Panc1 (cell line): ENCODE measurements around the gene PRKD2. TPM values are rescaled to one million over a fixed set of nuclear protein-coding genes. Genes with fewer than 3 reads are reported as not detected.
A peak's percentile ranks its signal among the peaks of the same experiment; 100 is the strongest.

Experiments
- ATAC-seq: fragments of 200-7000 bp; cut with Tn5 transposase; 2 replicates; pipeline ENCODE4 v1.9.1; 2020; ENCODE audit warnings: mild to moderate bottlenecking, moderate library complexity
- BruUV-seq: library from RNA; stranded (reverse); fragments of 400-500 nt; replicated peaks from 2 replicates; lab custom pipeline; 2021; lab: Mats Ljungman, UMichigan
- CTCF ChIA-PET: fragments of 300-600 bp; sonication (Branson Sonifier 250); formaldehyde crosslinking; loops from one replicate; lab custom pipeline; 2022; ENCODE audit warnings: antibody characterized with exemption; lab: Charles Lee
- POLR2A ChIA-PET: fragments of 300-600 bp; sonication (Branson Sonifier 250); formaldehyde crosslinking; loops from one replicate; lab custom pipeline; 2022; ENCODE audit warnings: antibody characterized with exemption; lab: Charles Lee
- DNase-seq: peaks from one replicate; pipeline ENCODE4 v3.0.0-alpha.2; 2010; ENCODE audit warnings: low read depth, low spot score
- H3K27ac ChIP-seq: 2 replicates; pipeline ENCODE4 v1.5.1; 2011; ENCODE audit warnings: mild to moderate bottlenecking, low read length, inconsistent platforms
- H3K27me3 ChIP-seq: fragments of 200-500 bp; sonication (Bioruptor generic); 2 replicates; pipeline ENCODE4 v1.6.0; 2014; ENCODE audit warnings: low read length, inconsistent platforms; ENCODE audit not compliant: control insufficient read depth, insufficient read depth
- H3K36me3 ChIP-seq: fragments of 200-500 bp; sonication (Bioruptor generic); 2 replicates; pipeline ENCODE4 v1.5.1; 2014; ENCODE audit warnings: inconsistent platforms, mild to moderate bottlenecking, low read length, moderate library complexity; ENCODE audit not compliant: control insufficient read depth, insufficient read depth
- H3K4me1 ChIP-seq: 2 replicates; pipeline ENCODE4 v1.5.1; 2011; ENCODE audit warnings: inconsistent platforms, mild to moderate bottlenecking, low read length, moderate library complexity; ENCODE audit not compliant: control insufficient read depth, insufficient read depth
- H3K4me3 ChIP-seq, 2 experiments: 2 replicates each; pipeline ENCODE4 v1.5.1; 2011 to 2012; ENCODE audit warnings: low read depth in 2 of 2, low read length in 2 of 2, mild to moderate bottlenecking in 2 of 2, inconsistent platforms in 1 of 2, moderate library complexity in 1 of 2
- H3K9me3 ChIP-seq: fragments of 200-500 bp; sonication (Bioruptor generic); 2 replicates; pipeline ENCODE4 v1.5.1; 2014; ENCODE audit warnings: low read depth, mild to moderate bottlenecking, inconsistent platforms, low read length, moderate library complexity; ENCODE audit not compliant: control insufficient read depth, insufficient read depth
- CTCF ChIP-seq: fragments of 450-650 bp; IDR thresholded peaks from 2 replicates; pipeline ENCODE4 v1.5.1; 2017; ENCODE audit warnings: mild to moderate bottlenecking
- POLR2AphosphoS5 ChIP-seq: IDR thresholded peaks from 2 replicates; pipeline ENCODE4 v1.6.1; 2012; ENCODE audit warnings: mild to moderate bottlenecking, low read depth, low read length, moderate library complexity
- REST ChIP-seq, 2 experiments: IDR thresholded peaks; 2 replicates each; pipeline ENCODE4 v1.6.1; 2011 to 2012; ENCODE audit warnings: low read depth in 2 of 2, control low read depth in 1 of 2, low read length in 1 of 2, mild to moderate bottlenecking in 1 of 2, moderate library complexity in 1 of 2; ENCODE audit not compliant: insufficient read depth in 1 of 2
- SIN3A ChIP-seq: IDR thresholded peaks from 2 replicates; pipeline ENCODE4 v1.6.1; 2012; ENCODE audit warnings: low read depth, mild to moderate bottlenecking, low read length, moderate library complexity, borderline replicate concordance; ENCODE audit not compliant: insufficient read depth
- TCF7L2 ChIP-seq: IDR thresholded peaks from 2 replicates; pipeline ENCODE4 v1.6.1; 2011; ENCODE audit warnings: mild to moderate bottlenecking, low read depth, low read length, inconsistent platforms
- in situ Hi-C: cut with HindIII; loops from 2 replicates; pipeline ENCODE4 v1.10.0; 2016; ENCODE audit warnings: low sequenced_read_pairs, low pct_unique_long_range_greater_than_20kb
- intact Hi-C: fragments of 100-400 bp; cut with micrococcal nuclease; formaldehyde crosslinking; loops from one replicate; pipeline ENCODE4 v1.10.0; 2022; ENCODE audit not compliant: unreplicated experiment
- total RNA-seq: library from RNA; stranded (reverse); gene quantifications from one replicate; pipeline ENCODE4 v1.2.1, GENCODE V29; 2021; ENCODE audit not compliant: unreplicated experiment

The PRKD2 gene
- total RNA-seq, 1 experiment from 2014 or later, result 41.2 TPM

GRCh38 chr19:46625731-46626130, 91.2 kb downstream of the PRKD2 start:
- no peaks in the 10 kb centered on the region for H3K4me1 ChIP-seq
- no peak for DNase-seq
- ChIA-PET POLR2A (no interaction called here), CTCF (no interaction called here)
- H3K9me3 ChIP-seq, result no peaks in the 10 kb centered on the region
- intact Hi-C loops (no loop called here), in situ Hi-C loops (no loop called here)
- TF ChIP-seq TCF7L2 (no peak), POLR2AphosphoS5 (no peak), REST (IDR thresholded peaks at IDR 0.05; ENCODE audit: insufficient read depth in 1 of 2, low read depth in 2 of 2, low read length in 1 of 2) (no peak), SIN3A (no peak), CTCF (no peak)
- no peaks in the 10 kb centered on the region for H3K27me3 ChIP-seq
- H3K4me3 ChIP-seq, result no peak overlapping the region
- no peak for ATAC-seq
- no TSS peak for BruUV-seq
- H3K36me3 ChIP-seq, result no peaks in the 10 kb centered on the region
- H3K27ac ChIP-seq, result no peak overlapping the region

GRCh38 chr19:46624958-46625661, 91.8 kb downstream of the PRKD2 start, which contains the start of gene PTGIR:
PTGIR (minus strand) TSS chr19:46625089; CDS start chr19:46624225, 864 bp downstream.
- ChIA-PET CTCF (no interaction called here), POLR2A (interaction anchor here (0.6 kb wide), 1 partner anchor 192 kb away, joined by 3 read pairs; no protein-coding TSS in a partner anchor)
- DNase-seq (no peak), ATAC-seq (0 out of 2 replicates have a peak, but pooled peaks have one; percentile 29)
- TF ChIP-seq REST (IDR thresholded peaks at IDR 0.05; ENCODE audit: insufficient read depth in 1 of 2, low read depth in 2 of 2, low read length in 1 of 2) (no peak), SIN3A (no peak), TCF7L2 (no peak), POLR2AphosphoS5 (no peak), CTCF (no peak)
- no peak within 1 kb of the TSS for H3K4me3 ChIP-seq
- no peaks in the 10 kb centered on the region for H3K27me3 ChIP-seq
- no peaks in the 10 kb centered on the region for H3K9me3 ChIP-seq
- no TSS peak for BruUV-seq
- H3K27ac ChIP-seq, result no peak within 1 kb of the TSS
- H3K36me3 ChIP-seq, result no peaks in the 10 kb centered on the region
- intact Hi-C loops, result no loop called here
- H3K4me1 ChIP-seq, result no peaks in the 10 kb centered on the region
- in situ Hi-C loops, result no loop called here
